GM20000 (cell line): ENCODE results near the gene IL1RAPL1.

Experiments
- DNase-seq: peaks from one replicate; pipeline ENCODE4 v3.0.0; 2012; ENCODE audit warnings: low spot score
- TF ChIP-seq, protein P1 (sequence below): IDR thresholded peaks from 2 replicates; pipeline ENCODE4 v1.5.1; 2012; ENCODE audit warnings: mild to moderate bottlenecking, control low read depth; ENCODE audit errors: extremely low read depth, missing control alignments

Gene IL1RAPL1

DNA sequence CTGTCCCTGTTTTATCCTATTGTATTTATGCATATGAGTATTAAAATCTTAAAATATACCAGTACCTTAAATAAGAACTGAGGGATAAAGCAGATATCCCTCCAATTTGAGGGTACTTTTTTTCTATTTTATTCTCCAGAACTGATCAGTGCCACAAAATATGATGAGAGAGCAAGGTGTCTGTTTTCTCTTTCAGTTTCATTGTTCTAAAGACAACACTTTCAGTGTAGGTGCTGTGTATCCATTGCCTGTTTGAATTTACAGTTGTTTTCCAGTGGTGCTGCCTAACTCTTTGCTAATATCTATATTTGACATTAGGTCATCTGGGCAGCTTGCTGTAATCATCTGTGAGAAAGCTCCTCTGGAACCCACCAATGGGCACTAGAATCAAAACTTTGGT, 394.7 kb downstream of the IL1RAPL1 start:
- TF ChIP-seq, protein P1, sequence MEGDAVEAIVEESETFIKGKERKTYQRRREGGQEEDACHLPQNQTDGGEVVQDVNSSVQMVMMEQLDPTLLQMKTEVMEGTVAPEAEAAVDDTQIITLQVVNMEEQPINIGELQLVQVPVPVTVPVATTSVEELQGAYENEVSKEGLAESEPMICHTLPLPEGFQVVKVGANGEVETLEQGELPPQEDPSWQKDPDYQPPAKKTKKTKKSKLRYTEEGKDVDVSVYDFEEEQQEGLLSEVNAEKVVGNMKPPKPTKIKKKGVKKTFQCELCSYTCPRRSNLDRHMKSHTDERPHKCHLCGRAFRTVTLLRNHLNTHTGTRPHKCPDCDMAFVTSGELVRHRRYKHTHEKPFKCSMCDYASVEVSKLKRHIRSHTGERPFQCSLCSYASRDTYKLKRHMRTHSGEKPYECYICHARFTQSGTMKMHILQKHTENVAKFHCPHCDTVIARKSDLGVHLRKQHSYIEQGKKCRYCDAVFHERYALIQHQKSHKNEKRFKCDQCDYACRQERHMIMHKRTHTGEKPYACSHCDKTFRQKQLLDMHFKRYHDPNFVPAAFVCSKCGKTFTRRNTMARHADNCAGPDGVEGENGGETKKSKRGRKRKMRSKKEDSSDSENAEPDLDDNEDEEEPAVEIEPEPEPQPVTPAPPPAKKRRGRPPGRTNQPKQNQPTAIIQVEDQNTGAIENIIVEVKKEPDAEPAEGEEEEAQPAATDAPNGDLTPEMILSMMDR: no peak
- DNase-seq: no peak

DNA sequence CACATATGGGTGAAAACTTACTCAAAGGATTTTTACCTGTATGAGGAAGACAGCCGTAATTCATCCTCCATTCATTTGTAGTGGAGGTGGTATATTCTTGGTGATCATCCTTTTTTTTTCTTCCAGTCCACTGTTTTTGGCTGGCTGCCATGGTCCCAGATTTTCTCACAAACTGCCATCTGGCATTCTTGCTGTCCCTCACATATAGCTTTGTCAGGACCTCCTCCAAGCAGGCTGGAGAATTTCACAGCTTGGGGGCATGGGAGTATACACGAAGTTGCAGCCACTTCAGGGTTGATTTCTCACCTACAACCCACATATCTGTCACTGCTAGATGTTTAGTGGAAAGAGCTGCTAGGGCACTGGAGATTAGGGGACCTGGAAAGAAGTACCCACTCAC, 401.0 kb downstream of the IL1RAPL1 start:
- TF ChIP-seq, protein P1: no peak
- no peak for DNase-seq

DNA sequence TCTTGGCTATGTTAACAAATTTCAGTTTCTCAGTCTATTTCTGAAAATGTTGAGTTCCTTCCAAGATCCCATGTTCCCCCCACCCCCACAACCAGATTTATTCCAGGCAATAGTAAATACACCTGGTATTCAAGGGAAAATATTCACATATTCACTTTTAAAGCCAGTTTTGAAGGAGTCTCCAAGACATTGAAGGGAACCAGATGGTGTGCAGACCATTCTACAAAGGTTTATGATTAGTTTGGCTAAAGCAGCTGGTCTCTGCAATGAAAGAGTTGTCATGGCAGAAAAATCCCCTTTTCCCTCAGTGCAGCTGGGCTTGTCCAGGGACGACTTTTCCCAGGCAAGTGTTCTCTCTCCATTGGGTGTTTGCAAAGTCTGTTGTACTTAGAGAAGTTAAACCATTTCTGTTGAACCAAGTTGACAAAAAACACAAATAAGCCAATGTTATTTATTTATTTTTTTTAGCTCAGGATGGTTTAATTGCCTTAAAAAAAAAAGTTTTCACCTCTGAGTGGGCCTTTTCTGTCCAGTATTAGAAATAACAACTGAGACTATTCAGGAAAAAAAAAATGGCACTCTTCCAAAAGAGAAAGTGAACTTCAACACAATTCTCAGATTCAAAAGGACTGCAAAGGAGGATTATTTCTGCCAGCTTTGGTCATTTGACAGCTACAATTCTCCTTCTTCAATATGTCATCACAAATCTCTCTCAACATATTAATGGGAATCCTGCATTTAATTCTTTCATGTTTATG, 410.6 kb downstream of the IL1RAPL1 start:
- DNase-seq: no peak
- TF ChIP-seq, protein P1: no peak

GRCh38 chrX:28998609-28999135, 411.4 kb downstream of the IL1RAPL1 start:
- TF ChIP-seq, protein P1: no peak
- no peak for DNase-seq

DNA sequence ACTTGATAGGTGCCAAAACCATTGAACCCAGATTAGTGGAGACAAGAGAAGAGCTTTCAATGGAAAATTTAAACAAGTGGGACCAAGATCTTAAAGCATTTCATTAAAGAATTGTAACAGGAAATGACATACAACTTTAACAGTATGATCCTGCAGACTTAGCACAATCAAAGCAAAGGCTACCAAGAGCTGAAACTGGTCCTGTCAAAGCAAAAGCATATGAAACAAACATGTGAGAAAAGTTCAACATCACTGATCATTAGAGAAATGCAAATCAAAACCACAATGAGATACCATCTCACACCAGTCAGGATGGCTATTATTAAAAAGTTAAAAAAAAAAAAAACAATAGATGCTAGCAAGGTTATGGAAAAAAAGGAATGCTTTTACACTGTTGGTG, 425.6 kb downstream of the IL1RAPL1 start:
- TF ChIP-seq, protein P1: no peak
- DNase-seq: no peak

GRCh38 chrX:29023207-29023606, 436.0 kb downstream of the IL1RAPL1 start:
- DNase-seq: no peak
- TF ChIP-seq, protein P1: no peak

GRCh38 chrX:29024871-29025270, 437.6 kb downstream of the IL1RAPL1 start:
- TF ChIP-seq, protein P1: no peak
- DNase-seq: no peak
